ENCODE data around the gene RFFL.
"Not testable (repeated sequence)": the region's sequence is repeated elsewhere in the genome, so short reads cannot be mapped to it uniquely, and the experiment has no call there.

The RFFL gene

GRCh38 chr17:35046740-35047283 is 16.7 kb downstream of the RFFL start:
- DNase-seq, result peak; percentile 41 to 65

GRCh38 chr17:35046245-35046644 is 17.3 kb downstream of the RFFL start:
- DNase-seq, result no peak

GRCh38 chr17:35045458-35045979 is 18.0 kb downstream of the RFFL start:
- DNase-seq, result not testable (repeated sequence)

GRCh38 chr17:35044181-35044580 is 19.3 kb downstream of the RFFL start:
- DNase-seq, result no peak

- no peak for DNase-seq
These were observed 22.1 kb downstream of the RFFL start for GRCh38 chr17:35041390-35041789.

GRCh38 chr17:35038453-35038852 is 25.1 kb downstream of the RFFL start:
- DNase-seq, result no peak

GRCh38 chr17:35030780-35031179 is 32.7 kb downstream of the RFFL start:
- no peak for DNase-seq

GRCh38 chr17:35028531-35029262 is 34.8 kb downstream of the RFFL start:
- DNase-seq, result no peak

- not testable (repeated sequence) for DNase-seq
These were observed 35.4 kb downstream of the RFFL start for GRCh38 chr17:35028097-35028496.

- DNase-seq, result no peak
These were observed 38.0 kb downstream of the RFFL start for GRCh38 chr17:35025541-35025940.

GRCh38 chr17:35023538-35023937 is 40.0 kb downstream of the RFFL start:
- no peak for DNase-seq

- DNase-seq, result peak; percentile 74 to 76
These were observed 40.9 kb downstream of the RFFL start for GRCh38 chr17:35022536-35023063.

GRCh38 chr17:35021520-35022380 is 41.8 kb downstream of the RFFL start:
- DNase-seq, result no peak

GRCh38 chr17:35019386-35020179 is 43.9 kb downstream of the RFFL start:
- no peak for DNase-seq

- no peak for DNase-seq
These were observed 44.7 kb downstream of the RFFL start for GRCh38 chr17:35018814-35019213.

GRCh38 chr17:35017021-35017420 is 46.5 kb downstream of the RFFL start:
- DNase-seq, result no peak

- DNase-seq, result no peak
These were observed 47.1 kb downstream of the RFFL start for GRCh38 chr17:35016369-35016768.

- no peak for DNase-seq
These were observed 51.8 kb downstream of the RFFL start for GRCh38 chr17:35011671-35012216.

- no peak for DNase-seq
These were observed 53.4 kb downstream of the RFFL start for GRCh38 chr17:35010093-35010492.

GRCh38 chr17:35006961-35007360 is 56.5 kb downstream of the RFFL start:
- no peak for DNase-seq

- no peak for DNase-seq
These were observed 57.2 kb downstream of the RFFL start for GRCh38 chr17:35006345-35006744.

GRCh38 chr17:35003778-35004177 is 59.7 kb downstream of the RFFL start:
- no peak for DNase-seq

All from stimulated activated CD4-positive, alpha-beta T cell treated with anti-CD3 and anti-CD28 coated beads, Interleukin-2, amount 100 ng/mL, for 24 hours (primary cell).